Liver (tissue), 9 donors: ENCODE measurements around the gene WDR7. TPM values are rescaled to one million over a fixed set of nuclear protein-coding genes. Genes with fewer than 3 reads are reported as not detected.

Experiments
- DNase-seq: peaks from one replicate; pipeline ENCODE4 v3.0.0-alpha.2; 2017; ENCODE audit warnings: low spot score
- H3K27ac ChIP-seq, 2 donors: one replicate each; pipeline ENCODE4 v1.7.0; 2013; ENCODE audit warnings: inconsistent platforms in 2 of 2, low read length in 2 of 2, control low read depth in 1 of 2, low read depth in 1 of 2, mild to moderate bottlenecking in 1 of 2
- H3K27me3 ChIP-seq, 4 donors: one replicate each; pipeline versions ENCODE4 v1.6.1 to v1.7.0; 2013; ENCODE audit warnings: low read length in 3 of 4, inconsistent platforms in 1 of 4, mild to moderate bottlenecking in 1 of 4, moderate library complexity in 1 of 4; ENCODE audit not compliant: control insufficient read depth in 4 of 4, insufficient read depth in 4 of 4
- H3K36me3 ChIP-seq, 4 donors: one replicate each; pipeline versions ENCODE4 v1.6.1 to v1.7.0; 2013; ENCODE audit warnings: low read length in 3 of 4, mild to moderate bottlenecking in 3 of 4, low read depth in 1 of 4, moderate library complexity in 1 of 4; ENCODE audit not compliant: control insufficient read depth in 4 of 4, insufficient read depth in 3 of 4
- H3K4me1 ChIP-seq, 4 donors: one replicate each; pipeline versions ENCODE4 v1.6.1 to v1.7.0; 2013; ENCODE audit warnings: low read length in 3 of 4, mild to moderate bottlenecking in 3 of 4, moderate library complexity in 1 of 4; ENCODE audit not compliant: control insufficient read depth in 4 of 4, insufficient read depth in 4 of 4
- H3K4me3 ChIP-seq, 3 donors: one replicate each; pipeline versions ENCODE4 v1.6.1 to v1.7.0; 2013; ENCODE audit warnings: low read length in 3 of 3, control low read depth in 1 of 3, low read depth in 1 of 3, mild to moderate bottlenecking in 1 of 3
- H3K9ac ChIP-seq, 2 donors: one replicate each; pipeline ENCODE4 v1.7.0; 2013; ENCODE audit warnings: low read length in 2 of 2, mild to moderate bottlenecking in 2 of 2, moderate library complexity in 2 of 2, control low read depth in 1 of 2, low read depth in 1 of 2
- H3K9me3 ChIP-seq, 4 donors: one replicate each; pipeline versions ENCODE4 v1.6.1 to v1.7.0; 2013; ENCODE audit warnings: low read length in 3 of 4; ENCODE audit not compliant: control insufficient read depth in 4 of 4
- EGR1 ChIP-seq, 2 donors: IDR thresholded peaks; 2 replicates each; pipeline ENCODE4 v1.6.1; 2016 to 2018; ENCODE audit warnings: antibody characterized with exemption in 2 of 2, low read depth in 2 of 2
- FOXA1 ChIP-seq: IDR thresholded peaks from 2 replicates; pipeline ENCODE4 v1.6.1; 2016; ENCODE audit warnings: antibody characterized with exemption
- FOXA2 ChIP-seq: IDR thresholded peaks from 2 replicates; pipeline ENCODE4 v1.6.1; 2016; ENCODE audit warnings: antibody characterized with exemption
- GABPA ChIP-seq, 2 donors: IDR thresholded peaks in 1 of 2; conservative IDR thresholded peaks in 1 of 2; 2 replicates each; pipeline ENCODE4 v1.6.1; 2016; ENCODE audit warnings: antibody characterized with exemption in 2 of 2, mild to moderate bottlenecking in 1 of 2, moderate library complexity in 1 of 2
- HNF4G ChIP-seq: IDR thresholded peaks from 2 replicates; pipeline ENCODE4 v1.6.1; 2016; ENCODE audit warnings: antibody characterized with exemption
- JUND ChIP-seq, 2 donors: IDR thresholded peaks; 2 replicates each; pipeline ENCODE4 v1.6.1; 2016; ENCODE audit warnings: antibody characterized with exemption in 2 of 2
- NR2F2 ChIP-seq: IDR thresholded peaks from 2 replicates; pipeline ENCODE4 v1.6.1; 2016; ENCODE audit warnings: antibody characterized with exemption
- RAD21 ChIP-seq, 2 donors: IDR thresholded peaks; 2 replicates each; pipeline ENCODE4 v1.6.1; 2016; ENCODE audit warnings: antibody characterized with exemption in 2 of 2, mild to moderate bottlenecking in 2 of 2
- SP1 ChIP-seq: IDR thresholded peaks from 2 replicates; pipeline ENCODE4 v1.6.1; 2018; ENCODE audit warnings: antibody characterized with exemption, mild to moderate bottlenecking
- TAF1 ChIP-seq: conservative IDR thresholded peaks from 2 replicates; pipeline ENCODE4 v1.6.1; 2016; ENCODE audit warnings: antibody characterized with exemption, mild to moderate bottlenecking
- ZBTB33 ChIP-seq: IDR thresholded peaks from 2 replicates; pipeline ENCODE4 v1.6.1; 2016; ENCODE audit warnings: antibody characterized with exemption
- WGBS: extraction: QIAGEN DNeasy Blood & Tissue Kit; methylation state at CpG from one replicate; pipeline ENCODE4 v1.1.7; 2013; 5-methylcytosine and 5-hydroxymethylcytosine counted together
- polyA plus RNA-seq, 2 donors: library from polyadenylated mRNA; stranded (reverse) in 1 of 2; unstranded in 1 of 2; fragments of 200-250 nt in 1 of 2; fragments of >200 nt in 1 of 2; fragmentation: Nextera tagmentation in 1 of 2; extraction: Ambion mirVana in 1 of 2; gene quantifications; one replicate each; pipeline versions ENCODE4 v1.2.1 to v1.2.3, GENCODE V29; 2013 to 2015
- total RNA-seq, 2 donors: library from RNA; depleted of rRNA; stranded (reverse); fragments of >200 nt; gene quantifications; one replicate each; pipeline ENCODE4 v1.2.3, GENCODE V29; 2014
- TF ChIP-seq, protein P1 (sequence below): IDR thresholded peaks from 2 replicates; pipeline ENCODE4 v1.6.1; 2016; ENCODE audit warnings: antibody characterized with exemption
- TF ChIP-seq, protein P2 (sequence below): fragments of 150-350 bp; IDR thresholded peaks from 2 replicates; pipeline ENCODE4 v1.5.1; 2017; ENCODE audit warnings: improper control_type of control experiment, low read depth, low read length; ENCODE audit not compliant: missing input control
- TF ChIP-seq, protein P3 (sequence below): IDR thresholded peaks from 2 replicates; pipeline ENCODE4 v1.6.1; 2016; ENCODE audit warnings: antibody characterized with exemption, mild to moderate bottlenecking
- TF ChIP-seq, protein P4 (sequence below): IDR thresholded peaks from 2 replicates; pipeline ENCODE4 v1.6.1; 2016; ENCODE audit warnings: antibody characterized with exemption
- donor health status: healthy.
- donor health status: healthy.
- donor health status: healthy.
- donor health status: healthy.
- donor health status: healthy.

Gene WDR7
- total and polyA plus RNA-seq, 4 donors = 4.5 to 26.6 (median 13.2) TPM

- no peak for TF ChIP-seq SP1
- TF ChIP-seq ZBTB33 = no peak
- no peak for TF ChIP-seq NR2F2
- no peak for TF ChIP-seq RAD21 (IDR thresholded peaks at IDR 0.05)
- TF ChIP-seq GABPA (IDR thresholded peaks at IDR 0.05 in 1 of 2, conservative IDR thresholded peaks at IDR 0.05 in 1 of 2) = no peak
- TF ChIP-seq FOXA1 = no peak
- TF ChIP-seq, protein P1, sequence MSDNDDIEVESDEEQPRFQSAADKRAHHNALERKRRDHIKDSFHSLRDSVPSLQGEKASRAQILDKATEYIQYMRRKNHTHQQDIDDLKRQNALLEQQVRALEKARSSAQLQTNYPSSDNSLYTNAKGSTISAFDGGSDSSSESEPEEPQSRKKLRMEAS = no peak
These were observed 426.0 kb downstream of the WDR7 start (continued) for GRCh38 chr18:57077005-57077765.

- DNase-seq = no peak
- Histone ChIP-seq H3K27ac (no peak overlapping the region), H3K36me3 (no peaks in the 10 kb centered on the region), H3K27me3 (no peaks in the 10 kb centered on the region), H3K4me3 (no peak overlapping the region), H3K4me1 (no peaks in the 10 kb centered on the region), H3K9ac (no peak overlapping the region), H3K9me3 (peaks cover 0 to 3% (median 0%) of the 10 kb centered on the region in 4 donors)
- TF ChIP-seq HNF4G = no peak
- TF ChIP-seq TAF1 = no peak
- TF ChIP-seq, protein P2, sequence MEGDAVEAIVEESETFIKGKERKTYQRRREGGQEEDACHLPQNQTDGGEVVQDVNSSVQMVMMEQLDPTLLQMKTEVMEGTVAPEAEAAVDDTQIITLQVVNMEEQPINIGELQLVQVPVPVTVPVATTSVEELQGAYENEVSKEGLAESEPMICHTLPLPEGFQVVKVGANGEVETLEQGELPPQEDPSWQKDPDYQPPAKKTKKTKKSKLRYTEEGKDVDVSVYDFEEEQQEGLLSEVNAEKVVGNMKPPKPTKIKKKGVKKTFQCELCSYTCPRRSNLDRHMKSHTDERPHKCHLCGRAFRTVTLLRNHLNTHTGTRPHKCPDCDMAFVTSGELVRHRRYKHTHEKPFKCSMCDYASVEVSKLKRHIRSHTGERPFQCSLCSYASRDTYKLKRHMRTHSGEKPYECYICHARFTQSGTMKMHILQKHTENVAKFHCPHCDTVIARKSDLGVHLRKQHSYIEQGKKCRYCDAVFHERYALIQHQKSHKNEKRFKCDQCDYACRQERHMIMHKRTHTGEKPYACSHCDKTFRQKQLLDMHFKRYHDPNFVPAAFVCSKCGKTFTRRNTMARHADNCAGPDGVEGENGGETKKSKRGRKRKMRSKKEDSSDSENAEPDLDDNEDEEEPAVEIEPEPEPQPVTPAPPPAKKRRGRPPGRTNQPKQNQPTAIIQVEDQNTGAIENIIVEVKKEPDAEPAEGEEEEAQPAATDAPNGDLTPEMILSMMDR = no peak
- no peak for TF ChIP-seq FOXA2
- no peak for TF ChIP-seq FOXA1
- TF ChIP-seq, protein P3, sequence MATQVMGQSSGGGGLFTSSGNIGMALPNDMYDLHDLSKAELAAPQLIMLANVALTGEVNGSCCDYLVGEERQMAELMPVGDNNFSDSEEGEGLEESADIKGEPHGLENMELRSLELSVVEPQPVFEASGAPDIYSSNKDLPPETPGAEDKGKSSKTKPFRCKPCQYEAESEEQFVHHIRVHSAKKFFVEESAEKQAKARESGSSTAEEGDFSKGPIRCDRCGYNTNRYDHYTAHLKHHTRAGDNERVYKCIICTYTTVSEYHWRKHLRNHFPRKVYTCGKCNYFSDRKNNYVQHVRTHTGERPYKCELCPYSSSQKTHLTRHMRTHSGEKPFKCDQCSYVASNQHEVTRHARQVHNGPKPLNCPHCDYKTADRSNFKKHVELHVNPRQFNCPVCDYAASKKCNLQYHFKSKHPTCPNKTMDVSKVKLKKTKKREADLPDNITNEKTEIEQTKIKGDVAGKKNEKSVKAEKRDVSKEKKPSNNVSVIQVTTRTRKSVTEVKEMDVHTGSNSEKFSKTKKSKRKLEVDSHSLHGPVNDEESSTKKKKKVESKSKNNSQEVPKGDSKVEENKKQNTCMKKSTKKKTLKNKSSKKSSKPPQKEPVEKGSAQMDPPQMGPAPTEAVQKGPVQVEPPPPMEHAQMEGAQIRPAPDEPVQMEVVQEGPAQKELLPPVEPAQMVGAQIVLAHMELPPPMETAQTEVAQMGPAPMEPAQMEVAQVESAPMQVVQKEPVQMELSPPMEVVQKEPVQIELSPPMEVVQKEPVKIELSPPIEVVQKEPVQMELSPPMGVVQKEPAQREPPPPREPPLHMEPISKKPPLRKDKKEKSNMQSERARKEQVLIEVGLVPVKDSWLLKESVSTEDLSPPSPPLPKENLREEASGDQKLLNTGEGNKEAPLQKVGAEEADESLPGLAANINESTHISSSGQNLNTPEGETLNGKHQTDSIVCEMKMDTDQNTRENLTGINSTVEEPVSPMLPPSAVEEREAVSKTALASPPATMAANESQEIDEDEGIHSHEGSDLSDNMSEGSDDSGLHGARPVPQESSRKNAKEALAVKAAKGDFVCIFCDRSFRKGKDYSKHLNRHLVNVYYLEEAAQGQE = no peak
- TF ChIP-seq, protein P4, sequence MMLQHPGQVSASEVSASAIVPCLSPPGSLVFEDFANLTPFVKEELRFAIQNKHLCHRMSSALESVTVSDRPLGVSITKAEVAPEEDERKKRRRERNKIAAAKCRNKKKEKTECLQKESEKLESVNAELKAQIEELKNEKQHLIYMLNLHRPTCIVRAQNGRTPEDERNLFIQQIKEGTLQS = no peak
- TF ChIP-seq SP1 = no peak
- TF ChIP-seq JUND (IDR thresholded peaks at IDR 0.05) = no peak
- no peak for TF ChIP-seq ZBTB33
- no peak for TF ChIP-seq NR2F2
- no peak for TF ChIP-seq GABPA (IDR thresholded peaks at IDR 0.05 in 1 of 2, conservative IDR thresholded peaks at IDR 0.05 in 1 of 2)
- TF ChIP-seq, protein P1 = no peak
- TF ChIP-seq EGR1 (IDR thresholded peaks at IDR 0.05; ENCODE audit: low read depth in 2 of 2) = no peak
- 83% methylated on average over 11 of the region's 11 CpGs for WGBS
These were observed 426.8 kb downstream of the WDR7 start for GRCh38 chr18:57077786-57078552.
